NCI-H748 (cell line): ENCODE measurements around the gene PNPLA5.
"Not testable (repeated sequence)": the region's sequence is repeated elsewhere in the genome, so short reads cannot be mapped to it uniquely, and the experiment has no call there.

ENCODE experiments used
- DNase-seq: peaks from one replicate; lab custom pipeline; 2025; ENCODE audit not compliant: unreplicated experiment; lab: John Stamatoyannopoulos, UW

PNPLA5 gene

GRCh38 chr22:43903033-43903432 is 11.2 kb upstream of the PNPLA5 start:
- DNase-seq: not testable (repeated sequence)

GRCh38 chr22:43901976-43902643 is 10.3 kb upstream of the PNPLA5 start:
- DNase-seq: no peak

GRCh38 chr22:43900206-43900605 is 8.4 kb upstream of the PNPLA5 start:
- no peak for DNase-seq

- no peak for DNase-seq
Observed at GRCh38 chr22:43897751-43898261, 6.0 kb upstream of the PNPLA5 start.

- DNase-seq: no peak
Observed at GRCh38 chr22:43895986-43896645, 4.3 kb upstream of the PNPLA5 start.

GRCh38 chr22:43894122-43894521 is 2.3 kb upstream of the PNPLA5 start:
- no peak for DNase-seq

- DNase-seq: no peak
Observed at GRCh38 chr22:43893266-43893665, 1.5 kb upstream of the PNPLA5 start.

- DNase-seq: peak; percentile 45
Observed at GRCh38 chr22:43892183-43892894, 526 bp upstream of the PNPLA5 start.

GRCh38 chr22:43890901-43891331 is 897 bp downstream of the PNPLA5 start:
- DNase-seq: peak; percentile 41

- no peak for DNase-seq
Observed at GRCh38 chr22:43889860-43890253, 2.0 kb downstream of the PNPLA5 start.

- DNase-seq: no peak
Observed at GRCh38 chr22:43889201-43889859, 2.5 kb downstream of the PNPLA5 start.

- DNase-seq: no peak
Observed at GRCh38 chr22:43888740-43889139, 3.1 kb downstream of the PNPLA5 start.

- DNase-seq: no peak
Observed at GRCh38 chr22:43887391-43887790, 4.4 kb downstream of the PNPLA5 start.

- no peak for DNase-seq
Observed at GRCh38 chr22:43886231-43886630, 5.6 kb downstream of the PNPLA5 start.

- DNase-seq: no peak
Observed at GRCh38 chr22:43885786-43886185, 6.0 kb downstream of the PNPLA5 start.

- DNase-seq: no peak
Observed at GRCh38 chr22:43885319-43885671, 6.5 kb downstream of the PNPLA5 start.

GRCh38 chr22:43884600-43885318 is 7.1 kb downstream of the PNPLA5 start:
- peak; percentile 64 for DNase-seq

GRCh38 chr22:43883719-43884415 is 7.9 kb downstream of the PNPLA5 start:
- DNase-seq: no peak

GRCh38 chr22:43883012-43883661 is 8.7 kb downstream of the PNPLA5 start:
- peak; percentile 82 for DNase-seq
